SW480 (cell line): Measurements from ENCODE around the gene THSD4.

Experiments used
- DNase-seq: peaks from one replicate; pipeline ENCODE4 v3.0.0-alpha.2; 2016; ENCODE audit warnings: low spot score

Gene THSD4

DNA sequence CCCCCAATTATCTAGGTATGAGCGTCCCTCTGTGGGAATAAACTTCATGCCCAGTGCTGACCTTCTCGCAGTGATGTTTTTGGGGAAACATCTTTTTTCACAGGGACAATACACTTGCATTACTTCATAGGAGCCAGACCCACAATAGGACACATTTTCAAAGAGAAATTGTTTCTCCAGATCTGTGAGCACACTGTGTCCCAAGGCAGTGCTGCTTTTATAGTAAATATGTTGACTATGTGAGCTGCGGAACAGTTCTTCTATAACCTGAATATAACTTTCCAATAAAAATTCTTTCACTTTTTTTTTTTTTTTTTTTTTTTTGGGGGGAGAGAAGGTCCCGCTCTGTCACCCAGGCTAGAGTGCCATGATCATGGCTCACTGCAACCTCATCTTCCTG, 17.4 kb upstream of the THSD4 start:
- no peak for DNase-seq

DNA sequence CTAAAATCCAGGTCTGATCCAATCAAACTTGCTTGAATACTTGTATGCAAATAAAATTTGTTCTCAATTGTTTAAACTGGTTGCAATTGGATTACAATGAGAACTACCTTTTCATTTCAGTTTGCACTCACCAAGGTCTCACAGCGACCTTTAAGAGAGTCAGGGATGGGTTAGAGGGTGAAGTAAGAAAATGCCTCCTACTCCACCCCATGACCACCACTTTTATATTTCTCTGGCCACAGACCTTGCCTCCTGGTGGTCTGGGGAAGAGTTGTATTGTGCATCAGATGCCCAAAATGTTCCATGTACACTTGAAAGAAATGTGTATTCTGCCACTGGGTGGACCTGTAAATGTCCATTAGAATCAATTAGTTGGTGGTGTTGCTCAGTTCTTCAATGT, 16.4 kb upstream of the THSD4 start:
- DNase-seq: no peak

DNA sequence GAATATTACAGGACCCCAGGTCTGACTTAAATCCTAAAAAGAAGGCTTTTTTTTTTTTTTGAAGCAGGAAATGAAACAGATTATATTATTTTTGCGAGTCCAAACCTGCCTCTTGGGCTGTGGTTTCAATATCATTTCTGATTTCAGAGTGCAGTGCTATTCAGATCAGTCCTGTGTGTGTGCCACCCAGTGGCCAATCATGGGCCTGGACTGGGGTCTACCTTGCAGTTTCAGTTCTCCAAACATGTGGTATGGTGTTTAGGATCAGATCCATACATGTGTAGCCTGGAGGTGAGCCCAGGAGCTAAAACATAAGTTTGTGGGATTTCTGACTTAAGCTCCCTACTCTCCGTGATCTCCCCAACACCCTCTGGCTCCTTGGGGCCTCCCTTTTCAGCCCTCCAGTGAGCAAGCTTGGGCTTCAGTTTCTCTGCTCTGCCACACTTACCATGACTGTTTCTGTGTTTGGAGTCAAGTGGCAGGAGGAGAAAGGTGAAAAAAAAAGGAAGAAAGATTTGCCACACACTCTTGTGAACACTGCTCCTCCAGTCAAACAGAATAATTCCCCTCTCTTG, 12.1 kb upstream of the THSD4 start:
- peak; percentile 31 for DNase-seq

GRCh38 chr15:71104636-71105035, 10.6 kb upstream of the THSD4 start:
- DNase-seq: no peak

DNA sequence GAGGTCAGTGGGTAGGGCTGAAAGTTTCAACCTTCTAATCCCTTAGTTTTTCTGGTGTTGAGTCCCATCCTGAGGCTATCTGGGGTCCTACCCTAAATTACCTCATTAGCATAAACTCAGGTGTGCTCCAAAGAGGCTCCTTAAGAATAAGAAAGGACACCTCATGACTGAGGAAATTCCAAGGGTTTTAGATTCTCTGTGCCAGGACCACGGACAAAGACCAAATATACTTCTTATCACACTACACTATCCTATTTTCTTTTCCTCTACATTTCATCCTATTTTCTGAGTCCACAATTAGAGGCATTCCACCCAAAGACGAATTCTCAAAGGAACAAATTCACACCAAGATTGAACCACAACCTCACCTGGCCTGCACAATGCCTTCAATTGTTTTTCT, 9.8 kb upstream of the THSD4 start:
- DNase-seq: no peak

DNA sequence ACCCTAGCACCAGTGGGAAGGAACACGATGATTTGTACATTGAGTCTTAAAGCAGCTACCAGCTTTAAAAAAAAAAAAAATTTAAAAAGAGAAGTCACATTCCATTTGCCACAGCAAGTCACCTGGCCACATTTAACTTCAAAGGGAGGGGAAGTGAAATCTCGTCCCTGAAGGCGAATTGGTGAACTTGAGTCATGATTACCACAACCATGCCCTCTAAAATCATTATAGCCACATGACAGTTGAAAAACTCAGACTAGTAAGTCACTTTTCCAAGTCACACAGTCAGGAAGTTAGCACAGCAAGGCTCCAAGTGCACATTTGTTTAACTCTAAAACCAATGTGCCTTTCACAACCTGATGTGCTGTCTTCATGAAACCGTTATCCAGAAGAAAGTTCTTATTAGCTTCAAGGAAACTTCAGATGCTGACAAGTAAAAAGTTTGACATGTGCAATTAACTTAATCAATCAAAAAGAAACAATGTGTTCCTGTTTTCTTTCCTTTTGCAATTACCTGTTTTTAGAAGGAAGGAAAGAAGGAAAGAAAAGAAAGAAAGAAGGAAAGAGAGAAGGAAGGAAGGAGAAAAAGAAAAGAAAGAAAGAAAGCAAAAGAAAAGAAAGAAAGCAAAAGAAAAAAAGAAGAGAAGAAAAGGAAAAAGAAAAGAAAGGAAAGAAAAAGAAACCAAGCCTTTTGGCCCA, 8.3 kb upstream of the THSD4 start:
- peak; percentile 49 for DNase-seq

DNA sequence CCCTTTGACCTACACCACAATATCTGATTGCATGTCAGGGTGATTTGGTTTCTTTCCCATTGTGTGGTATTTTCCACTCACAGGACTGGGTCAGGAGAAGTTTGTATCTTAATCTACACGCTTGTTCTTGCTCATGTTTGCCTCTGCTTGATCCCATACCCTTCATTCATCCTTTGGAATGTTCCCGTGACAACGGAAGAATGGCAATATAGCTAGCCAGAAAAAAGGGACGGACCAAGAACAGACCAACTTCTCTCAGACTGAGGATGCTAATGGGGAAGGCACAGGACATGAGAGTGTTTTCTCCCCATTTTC, 7.8 kb upstream of the THSD4 start:
- DNase-seq: no peak

- no peak for DNase-seq
Observed at GRCh38 chr15:71109130-71109529, 6.1 kb upstream of the THSD4 start.

DNA sequence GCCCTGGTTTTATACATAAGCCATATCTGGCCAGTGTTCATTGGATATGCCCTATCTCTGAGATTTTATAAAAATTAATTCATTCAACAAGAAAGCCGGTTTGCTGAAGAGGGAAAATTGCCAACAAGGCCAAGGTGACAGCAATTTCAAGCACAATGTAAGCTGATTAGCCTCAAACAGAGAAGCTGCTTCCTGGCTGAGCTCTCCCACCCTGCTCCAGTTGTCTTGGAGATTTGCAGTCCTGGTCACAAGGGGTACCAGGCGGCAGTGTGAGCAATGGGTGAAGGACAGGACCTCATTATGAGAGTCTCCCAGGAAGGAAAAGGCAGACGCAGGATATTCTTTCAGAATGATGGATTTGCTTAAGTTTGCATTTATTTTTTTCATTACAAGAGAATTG, 5.4 kb upstream of the THSD4 start:
- no peak for DNase-seq

DNA sequence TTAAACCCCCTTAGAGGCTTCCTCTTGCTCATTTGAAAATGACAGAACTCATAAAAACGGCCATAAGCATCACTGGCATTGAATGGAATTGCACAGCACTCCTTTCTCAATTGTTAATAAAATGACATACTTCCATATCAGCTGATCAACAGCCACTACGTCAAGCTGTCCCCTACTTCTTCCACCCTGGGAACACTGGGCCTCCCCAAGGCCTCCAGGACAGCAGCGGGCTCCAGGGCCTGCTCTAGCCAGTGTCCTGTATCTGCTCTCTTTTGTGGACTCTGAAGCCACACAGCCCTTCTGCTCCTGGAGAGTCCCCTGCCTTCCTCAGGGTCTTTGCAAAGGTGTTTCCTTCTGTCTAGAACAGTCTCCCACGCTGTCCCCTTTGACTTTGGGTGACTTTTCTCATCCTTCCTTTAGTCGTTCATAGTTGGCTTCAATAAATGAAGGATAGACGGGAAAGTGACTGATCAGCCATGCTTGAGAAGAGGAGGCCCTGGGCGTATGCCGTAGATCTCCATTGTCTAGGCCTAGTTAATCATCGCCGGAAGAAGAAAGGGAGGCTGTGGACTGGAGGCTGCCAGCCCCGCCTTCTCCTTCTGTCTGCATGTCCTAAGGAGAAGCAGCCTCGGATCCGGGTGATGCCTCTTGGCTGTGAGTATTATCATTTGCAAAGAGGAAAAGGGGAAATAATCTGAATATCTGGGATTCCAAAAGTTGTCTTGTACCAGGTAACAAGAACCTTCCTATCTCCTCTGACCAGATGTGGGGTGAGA, 4.7 kb upstream of the THSD4 start:
- no peak for DNase-seq

GRCh38 chr15:71111181-71111565, 4.1 kb upstream of the THSD4 start:
- DNase-seq: no peak

- DNase-seq: no peak
Observed at GRCh38 chr15:71111950-71112349, 3.3 kb upstream of the THSD4 start.

DNA sequence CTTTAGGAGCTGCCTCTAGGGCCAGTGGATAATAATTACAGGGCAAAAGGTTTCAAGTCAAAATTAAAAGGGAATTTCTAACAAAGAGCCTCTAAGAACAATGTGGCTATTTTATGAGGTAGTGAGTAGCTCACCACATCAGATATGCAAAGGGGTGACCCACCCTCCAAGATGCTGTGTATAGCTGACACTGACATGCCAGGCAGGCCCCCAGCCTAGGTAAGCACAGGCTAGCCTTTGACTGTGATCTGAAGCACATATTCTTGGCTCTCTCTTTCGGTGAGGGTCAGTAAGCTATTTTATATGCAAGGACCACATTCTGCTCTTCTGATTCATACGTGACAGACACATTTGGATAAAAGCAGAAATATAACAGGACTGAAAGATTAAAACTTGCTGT, 2.8 kb upstream of the THSD4 start:
- peak; percentile 16 for DNase-seq

GRCh38 chr15:71114066-71114680, 1.1 kb upstream of the THSD4 start:
- no peak for DNase-seq

DNA sequence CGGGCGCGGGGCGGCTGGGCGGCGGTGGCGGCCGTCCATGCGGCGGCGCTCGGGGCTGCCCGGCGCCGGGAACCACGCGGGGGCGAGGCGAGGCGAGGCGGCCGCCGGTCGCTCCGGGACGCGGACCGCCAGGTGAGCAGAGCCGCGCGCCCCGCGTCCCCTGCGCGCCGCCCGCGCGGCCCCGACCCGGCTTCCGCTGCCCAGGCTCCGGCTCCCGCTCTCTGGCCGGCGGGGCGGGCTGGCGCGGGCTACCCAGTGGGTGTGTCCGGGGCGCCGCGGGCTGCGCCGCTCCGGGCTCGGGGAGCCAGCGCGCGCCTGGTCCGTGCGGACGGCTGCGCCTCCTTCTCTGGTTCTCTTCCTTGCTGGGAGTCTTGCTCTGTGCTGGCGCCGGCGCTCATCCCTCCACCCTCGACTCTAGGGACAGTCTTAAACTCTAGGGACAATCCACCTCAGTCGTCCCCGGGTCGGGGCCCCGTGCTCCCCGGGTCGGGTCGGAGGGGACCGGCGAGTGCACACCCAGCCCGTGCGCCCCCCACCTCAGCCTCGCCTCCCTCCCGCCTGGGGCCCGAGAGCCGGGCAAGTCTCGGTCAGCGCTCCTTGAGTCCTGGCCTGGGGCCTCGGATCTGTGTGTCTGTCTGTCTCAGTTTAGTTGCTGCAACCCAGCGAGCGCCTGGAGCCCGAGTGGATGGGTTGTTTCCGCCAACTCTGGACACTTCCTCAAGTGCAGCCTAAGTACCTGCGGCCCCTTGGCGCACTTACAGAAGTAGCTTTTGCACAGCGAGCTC, 488 bp downstream of the THSD4 start:
- DNase-seq: peak; percentile 48

GRCh38 chr15:71116366-71116765, 1.1 kb downstream of the THSD4 start:
- DNase-seq: no peak

DNA sequence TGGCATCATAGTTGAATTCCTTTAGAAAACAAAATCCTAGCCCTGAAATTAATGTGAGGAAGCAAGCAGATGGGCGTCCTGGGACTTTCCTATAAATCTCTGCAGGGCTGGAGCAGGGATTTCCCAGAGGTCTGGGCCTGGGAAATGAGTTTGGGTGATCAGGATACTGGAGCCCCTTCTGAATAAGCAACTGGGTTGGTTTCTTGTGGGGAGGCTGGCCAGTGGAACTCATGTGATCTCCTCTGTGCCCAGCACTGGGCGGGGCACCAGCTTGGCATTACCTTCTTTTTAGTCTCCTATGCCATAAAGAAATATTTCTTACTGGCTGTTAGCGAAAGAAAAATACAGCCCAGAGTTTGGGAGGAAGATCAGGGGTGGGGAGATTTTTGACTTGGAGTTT, 1.7 kb downstream of the THSD4 start:
- DNase-seq: no peak

DNA sequence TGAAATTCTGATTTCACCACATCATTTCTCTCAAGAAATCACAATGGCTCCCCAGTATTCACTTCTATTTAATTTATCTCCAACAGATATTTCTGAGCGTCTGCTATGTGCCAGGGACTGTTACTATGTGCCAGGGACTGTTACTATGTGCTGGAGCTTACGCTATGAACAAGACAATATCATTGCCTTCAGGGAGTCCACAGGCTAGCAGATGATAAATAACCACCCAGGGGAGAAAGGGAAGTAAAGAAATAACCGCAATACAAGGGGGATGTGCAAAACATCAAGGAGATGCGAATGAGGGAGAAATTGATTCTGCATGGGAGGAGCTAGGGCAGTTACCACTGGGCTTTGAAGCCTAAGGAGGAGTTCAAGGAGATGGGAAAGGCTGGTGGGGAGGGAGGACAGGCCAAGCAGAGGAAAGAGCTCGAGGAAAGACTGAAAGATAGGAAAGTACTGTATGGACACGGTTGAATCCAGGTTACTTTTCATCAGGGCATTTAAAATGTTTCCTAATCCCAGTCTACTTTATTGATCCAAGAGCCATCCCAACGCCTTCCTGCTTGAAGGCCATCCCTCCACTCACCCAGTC, 2.5 kb downstream of the THSD4 start:
- DNase-seq: no peak

GRCh38 chr15:71118345-71118744, 3.1 kb downstream of the THSD4 start:
- DNase-seq: no peak

DNA sequence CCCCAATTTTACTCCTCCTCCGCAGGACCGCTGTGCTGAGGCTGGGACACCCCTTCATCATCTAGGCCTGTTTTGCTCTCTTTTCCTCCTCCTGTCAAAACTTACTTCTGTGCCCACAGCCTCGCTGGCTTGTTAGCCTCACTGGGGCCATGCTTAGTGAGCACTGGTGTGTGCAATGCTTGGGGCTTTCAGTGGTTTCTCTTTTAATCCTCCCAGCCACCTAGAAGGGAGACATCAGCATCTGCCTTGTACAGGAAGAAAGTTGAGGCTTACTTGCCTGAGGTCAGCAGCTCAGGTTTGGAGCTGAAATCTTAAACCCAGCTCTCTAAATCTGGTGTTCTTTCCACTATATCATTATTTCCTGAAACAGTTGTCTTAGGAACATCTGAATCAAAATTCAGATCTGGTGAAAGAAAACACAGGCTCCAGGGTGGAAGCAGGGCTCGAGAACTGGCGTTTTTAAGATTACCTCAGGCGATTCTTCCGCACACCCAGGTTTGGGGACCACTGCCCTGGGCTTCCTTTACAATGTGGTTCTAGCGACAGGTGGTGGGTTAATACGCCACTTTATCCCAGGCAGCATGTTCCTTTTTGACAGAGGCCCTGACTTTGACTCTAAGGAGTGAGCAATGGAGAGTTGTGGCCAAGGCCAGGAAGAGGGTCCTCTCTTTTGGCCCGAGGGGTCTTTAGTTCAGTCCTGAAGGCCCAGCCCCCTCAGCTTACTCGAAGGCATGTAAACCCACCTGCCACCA, 3.8 kb downstream of the THSD4 start:
- DNase-seq: no peak

DNA sequence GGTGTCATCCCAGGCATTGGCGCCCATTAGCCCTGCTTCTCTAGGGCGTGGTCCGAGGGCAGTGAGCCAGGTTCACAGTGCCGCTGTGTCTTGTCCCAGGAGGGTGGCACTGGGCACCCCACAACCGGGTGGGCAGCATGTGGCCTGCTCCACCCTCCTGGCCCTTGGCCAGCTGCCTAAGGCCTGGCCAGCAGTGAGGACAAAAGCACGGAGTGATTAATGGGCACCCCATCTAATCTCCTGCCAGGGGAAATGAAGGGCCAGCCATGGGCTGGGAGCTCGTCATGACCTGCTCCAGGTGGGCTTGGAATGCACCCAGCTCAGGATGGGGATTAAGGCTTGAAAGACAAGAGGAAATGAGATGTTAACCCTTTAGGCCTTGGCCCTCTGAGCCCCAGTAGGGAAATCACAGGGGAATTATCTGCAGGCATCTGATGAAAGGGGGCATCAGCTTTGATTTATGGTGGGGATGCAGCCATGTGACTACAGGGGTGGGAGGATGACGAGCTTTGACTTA, 5.2 kb downstream of the THSD4 start:
- DNase-seq: no peak
